A549 (cell line): ENCODE measurements around the gene WDCP. TPM values are rescaled to one million over a fixed set of nuclear protein-coding genes. Genes with fewer than 3 reads are reported as not detected.

ENCODE experiments used
- ATAC-seq, 2 experiments: fragments of 200-7000 bp in 1 of 2; fragments of >200 bp in 1 of 2; cut with Nextera tagmentation in 1 of 2; cut with Tn5 transposase in 1 of 2; 3 replicates each; pipeline versions ENCODE4 v1.8.0 to v1.9.1; 2018 to 2020; ENCODE audit warnings: mild to moderate bottlenecking in 1 of 2, moderate library complexity in 1 of 2
- CTCF ChIA-PET: fragments of 300-600 bp; sonication (Branson Sonifier 250); formaldehyde crosslinking; extraction: SDS; loops from one replicate; lab custom pipeline; 2021; ENCODE audit warnings: antibody characterized with exemption, inconsistent platforms; lab: Yijun Ruan, JAX
- POLR2A ChIA-PET: fragments of 350-600 bp; formaldehyde crosslinking; extraction: SDS; loops from one replicate; lab custom pipeline; 2021; ENCODE audit warnings: antibody characterized with exemption, inconsistent platforms; lab: Yijun Ruan, JAX
- DNase-seq, 2 experiments: peaks; one replicate each; pipeline versions ENCODE4 v3.0.0 to v3.0.0-alpha.2; 2011 to 2016; ENCODE audit warnings: low read depth in 1 of 2, low spot score in 1 of 2
- FAIRE-seq: peaks from 2 replicates; lab custom pipeline; 2011; peaks lifted over from hg19 to GRCh38; lab: Jason Lieb, UNC
- H3K27ac ChIP-seq, 2 experiments: fragments of >200 bp; sonication (Bioruptor Twin); formaldehyde crosslinking; 3 replicates each; pipeline ENCODE4 v1.5.1; 2016 to 2017
- H3K4me1 ChIP-seq: fragments of >200 bp; sonication (Bioruptor Twin); formaldehyde crosslinking; 3 replicates; pipeline ENCODE4 v1.6.1; 2016
- H3K4me2 ChIP-seq: fragments of >200 bp; sonication (Bioruptor Twin); formaldehyde crosslinking; 3 replicates; pipeline ENCODE4 v1.6.1; 2016
- H3K4me3 ChIP-seq: fragments of >200 bp; sonication (Bioruptor Twin); formaldehyde crosslinking; 3 replicates; pipeline ENCODE4 v1.5.1; 2016
- H3K9me3 ChIP-seq: fragments of >200 bp; sonication (Bioruptor Twin); formaldehyde crosslinking; 3 replicates; pipeline ENCODE4 v1.6.1; 2016
- BHLHE40 ChIP-seq: IDR thresholded peaks from 2 replicates; pipeline ENCODE4 v1.6.1; 2012; ENCODE audit warnings: low read depth, low read length, inconsistent platforms
- CHD2 ChIP-seq: fragments of 150-350 bp; IDR thresholded peaks from 2 replicates; pipeline ENCODE4 v1.6.1; 2014; ENCODE audit warnings: low read length; ENCODE audit not compliant: partially characterized antibody
- EHMT2 ChIP-seq: fragments of 200-600 bp; sonication (generic); IDR thresholded peaks from 2 replicates; pipeline ENCODE4 v1.6.1; 2016; ENCODE audit warnings: antibody characterized with exemption, low read depth, mild to moderate bottlenecking, moderate library complexity
- EP300 ChIP-seq, 2 experiments: fragments of >200 bp; sonication (Bioruptor Twin); formaldehyde crosslinking; IDR thresholded peaks; 2 replicates in 1 of 2; 3 replicates in 1 of 2; pipeline ENCODE4 v1.6.1; 2016 to 2017
- FOSB ChIP-seq: fragments of 250-450 bp; sonication (Bioruptor Pico); IDR thresholded peaks from 2 replicates; pipeline ENCODE4 v1.5.0; 2020; ENCODE audit warnings: mild to moderate bottlenecking, moderate library complexity
- HOXA7 ChIP-seq: fragments of 250-450 bp; sonication (Bioruptor Pico); IDR thresholded peaks from 2 replicates; pipeline ENCODE4 v1.5.0; 2020; ENCODE audit warnings: mild to moderate bottlenecking, moderate library complexity
- JUNB ChIP-seq: fragments of >200 bp; sonication (Bioruptor Twin); formaldehyde crosslinking; IDR thresholded peaks from 2 replicates; pipeline ENCODE4 v1.6.1; 2016
- MAFK ChIP-seq: fragments of 450-650 bp; IDR thresholded peaks from 2 replicates; pipeline ENCODE4 v1.6.1; 2014; ENCODE audit not compliant: partially characterized antibody
- MAZ ChIP-seq: fragments of 150-350 bp; IDR thresholded peaks from 2 replicates; pipeline ENCODE4 v1.6.1; 2014; ENCODE audit warnings: antibody characterized with exemption, low read depth, low read length, borderline replicate concordance
- PHF8 ChIP-seq: fragments of 200-600 bp; sonication (generic); IDR thresholded peaks from 2 replicates; pipeline ENCODE4 v1.6.1; 2016; ENCODE audit warnings: low read depth, mild to moderate bottlenecking, antibody characterized with exemption, moderate library complexity, borderline replicate concordance
- RCOR1 ChIP-seq: fragments of 150-350 bp; IDR thresholded peaks from 2 replicates; pipeline ENCODE4 v1.6.1; 2014; ENCODE audit warnings: antibody characterized with exemption, low read length, low read depth
- SMC3 ChIP-seq: fragments of >200 bp; sonication (Bioruptor Twin); formaldehyde crosslinking; IDR thresholded peaks from 3 replicates; pipeline ENCODE4 v1.6.1; 2018; ENCODE audit warnings: inconsistent platforms
- ZFP36 ChIP-seq: fragments of 450-650 bp; IDR thresholded peaks from 2 replicates; pipeline ENCODE4 v1.6.1; 2014; ENCODE audit warnings: borderline replicate concordance; ENCODE audit not compliant: partially characterized antibody
- ZSCAN20 ChIP-seq: fragments of 250-450 bp; sonication (Bioruptor Pico); IDR thresholded peaks from 2 replicates; pipeline ENCODE4 v1.8.0; 2022; ENCODE audit warnings: mild to moderate bottlenecking, moderate library complexity
- WGBS: methylation state at CpG from one replicate; pipeline ENCODE4 v1.1.6; 2017; ENCODE audit errors: missing lambda C conversion rate; 5-methylcytosine and 5-hydroxymethylcytosine counted together
- polyA plus RNA-seq, 4 experiments: library from polyadenylated mRNA; depleted of rRNA in 3 of 4; stranded (reverse); fragments of >200 nt; fragmentation: RNase III in 1 of 4; extraction: RNeasy Plus Mini Kit Qiagen cat#74134 plus additional on column Dnase treatment in 1 of 4; gene quantifications; 2 replicates in 3 of 4; 3 replicates in 1 of 4; pipeline ENCODE4 v1.2.3, GENCODE V29; 2011 to 2017
- TF ChIP-seq, protein P1 (sequence below): fragments of 250-450 bp; sonication (Bioruptor Pico); IDR thresholded peaks from 2 replicates; pipeline ENCODE4 v1.5.0; 2021; ENCODE audit warnings: mild to moderate bottlenecking, moderate library complexity, borderline replicate concordance
- TF ChIP-seq, protein P2 (sequence below): fragments of 450-650 bp; IDR thresholded peaks from 2 replicates; pipeline ENCODE4 v1.6.1; 2014; ENCODE audit warnings: antibody characterized with exemption
- TF ChIP-seq, protein P3 (sequence below): IDR thresholded peaks from 2 replicates; pipeline ENCODE4 v1.6.1; 2012
- TF ChIP-seq, protein P4 (sequence below): fragments of 200-600 bp; sonication (generic); IDR thresholded peaks from 2 replicates; pipeline ENCODE4 v1.6.1; 2016; ENCODE audit warnings: antibody characterized with exemption, mild to moderate bottlenecking, moderate library complexity
- TF ChIP-seq, protein P5 (sequence below): fragments of >200 bp; sonication (Bioruptor Twin); formaldehyde crosslinking; IDR thresholded peaks from 3 replicates; pipeline ENCODE4 v1.6.1; 2016
- TF ChIP-seq, protein P6 (sequence below): fragments of 250-450 bp; sonication (Bioruptor Pico); IDR thresholded peaks from 2 replicates; pipeline ENCODE4 v1.5.0; 2020; ENCODE audit warnings: low read depth, mild to moderate bottlenecking, moderate library complexity

WDCP gene
- polyA plus RNA-seq, 2 of the 4 experiments (the other 2 are of a cell fraction), result 12.7 to 20.8 TPM

DNA sequence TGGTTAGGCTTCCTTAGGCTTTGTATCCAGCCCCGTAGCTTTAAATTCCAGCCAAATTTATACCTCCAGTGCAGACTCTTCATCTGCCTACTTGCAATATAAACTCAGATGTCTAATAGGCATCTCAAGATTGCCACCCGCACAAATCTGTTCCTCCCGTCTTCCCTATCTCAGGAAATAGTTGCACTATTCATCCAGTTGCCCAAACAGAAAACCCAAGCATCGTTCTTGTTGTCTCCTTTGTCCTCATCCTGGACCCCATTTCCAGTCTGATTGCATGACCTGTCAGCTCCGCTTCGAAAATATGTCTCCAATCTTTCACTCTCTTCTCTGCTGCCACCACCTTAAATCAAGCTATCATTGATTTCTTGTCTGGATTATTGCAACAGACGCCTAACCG is 4.6 kb upstream of the WDCP start:
- FAIRE-seq (no peak), ATAC-seq (no peak), DNase-seq (no peak)
- Histone ChIP-seq H3K4me2 (no peak overlapping the region), H3K4me3 (no peak overlapping the region), H3K9me3 (no peaks in the 10 kb centered on the region), H3K4me1 (peaks cover 14% of the 10 kb centered on the region), H3K27ac (no peak overlapping the region)
- CTCF ChIA-PET, result interaction anchor here (1.9 to 5.2 kb wide), 5 partner anchors 8 to 125 kb away, joined by 5 to 30 read pairs (median 16); partner anchors contain the start of genes ATAD2B and TP53I3
- WGBS, result 82% methylated on average over 8 of the region's 8 CpGs
- TF ChIP-seq FOSB, result no peak
- TF ChIP-seq, protein P1, sequence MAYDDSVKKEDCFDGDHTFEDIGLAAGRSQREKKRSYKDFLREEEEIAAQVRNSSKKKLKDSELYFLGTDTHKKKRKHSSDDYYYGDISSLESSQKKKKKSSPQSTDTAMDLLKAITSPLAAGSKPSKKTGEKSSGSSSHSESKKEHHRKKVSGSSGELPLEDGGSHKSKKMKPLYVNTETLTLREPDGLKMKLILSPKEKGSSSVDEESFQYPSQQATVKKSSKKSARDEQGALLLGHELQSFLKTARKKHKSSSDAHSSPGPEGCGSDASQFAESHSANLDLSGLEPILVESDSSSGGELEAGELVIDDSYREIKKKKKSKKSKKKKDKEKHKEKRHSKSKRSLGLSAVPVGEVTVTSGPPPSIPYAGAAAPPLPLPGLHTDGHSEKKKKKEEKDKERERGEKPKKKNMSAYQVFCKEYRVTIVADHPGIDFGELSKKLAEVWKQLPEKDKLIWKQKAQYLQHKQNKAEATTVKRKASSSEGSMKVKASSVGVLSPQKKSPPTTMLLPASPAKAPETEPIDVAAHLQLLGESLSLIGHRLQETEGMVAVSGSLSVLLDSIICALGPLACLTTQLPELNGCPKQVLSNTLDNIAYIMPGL (CRISPR knock-in tag), result no peak
- TF ChIP-seq EP300 (IDR thresholded peaks at IDR 0.05), result no peak
- no peak for TF ChIP-seq CHD2
- TF ChIP-seq, protein P2, sequence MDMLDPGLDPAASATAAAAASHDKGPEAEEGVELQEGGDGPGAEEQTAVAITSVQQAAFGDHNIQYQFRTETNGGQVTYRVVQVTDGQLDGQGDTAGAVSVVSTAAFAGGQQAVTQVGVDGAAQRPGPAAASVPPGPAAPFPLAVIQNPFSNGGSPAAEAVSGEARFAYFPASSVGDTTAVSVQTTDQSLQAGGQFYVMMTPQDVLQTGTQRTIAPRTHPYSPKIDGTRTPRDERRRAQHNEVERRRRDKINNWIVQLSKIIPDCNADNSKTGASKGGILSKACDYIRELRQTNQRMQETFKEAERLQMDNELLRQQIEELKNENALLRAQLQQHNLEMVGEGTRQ, result no peak
- TF ChIP-seq PHF8, result no peak
- TF ChIP-seq, protein P3, sequence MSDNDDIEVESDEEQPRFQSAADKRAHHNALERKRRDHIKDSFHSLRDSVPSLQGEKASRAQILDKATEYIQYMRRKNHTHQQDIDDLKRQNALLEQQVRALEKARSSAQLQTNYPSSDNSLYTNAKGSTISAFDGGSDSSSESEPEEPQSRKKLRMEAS, result no peak
- TF ChIP-seq SMC3, result no peak
- no peak for TF ChIP-seq EHMT2
- TF ChIP-seq HOXA7 (CRISPR knock-in tag), result no peak
- TF ChIP-seq JUNB, result no peak
- no peak for TF ChIP-seq ZSCAN20 (CRISPR knock-in tag)
- TF ChIP-seq, protein P4, sequence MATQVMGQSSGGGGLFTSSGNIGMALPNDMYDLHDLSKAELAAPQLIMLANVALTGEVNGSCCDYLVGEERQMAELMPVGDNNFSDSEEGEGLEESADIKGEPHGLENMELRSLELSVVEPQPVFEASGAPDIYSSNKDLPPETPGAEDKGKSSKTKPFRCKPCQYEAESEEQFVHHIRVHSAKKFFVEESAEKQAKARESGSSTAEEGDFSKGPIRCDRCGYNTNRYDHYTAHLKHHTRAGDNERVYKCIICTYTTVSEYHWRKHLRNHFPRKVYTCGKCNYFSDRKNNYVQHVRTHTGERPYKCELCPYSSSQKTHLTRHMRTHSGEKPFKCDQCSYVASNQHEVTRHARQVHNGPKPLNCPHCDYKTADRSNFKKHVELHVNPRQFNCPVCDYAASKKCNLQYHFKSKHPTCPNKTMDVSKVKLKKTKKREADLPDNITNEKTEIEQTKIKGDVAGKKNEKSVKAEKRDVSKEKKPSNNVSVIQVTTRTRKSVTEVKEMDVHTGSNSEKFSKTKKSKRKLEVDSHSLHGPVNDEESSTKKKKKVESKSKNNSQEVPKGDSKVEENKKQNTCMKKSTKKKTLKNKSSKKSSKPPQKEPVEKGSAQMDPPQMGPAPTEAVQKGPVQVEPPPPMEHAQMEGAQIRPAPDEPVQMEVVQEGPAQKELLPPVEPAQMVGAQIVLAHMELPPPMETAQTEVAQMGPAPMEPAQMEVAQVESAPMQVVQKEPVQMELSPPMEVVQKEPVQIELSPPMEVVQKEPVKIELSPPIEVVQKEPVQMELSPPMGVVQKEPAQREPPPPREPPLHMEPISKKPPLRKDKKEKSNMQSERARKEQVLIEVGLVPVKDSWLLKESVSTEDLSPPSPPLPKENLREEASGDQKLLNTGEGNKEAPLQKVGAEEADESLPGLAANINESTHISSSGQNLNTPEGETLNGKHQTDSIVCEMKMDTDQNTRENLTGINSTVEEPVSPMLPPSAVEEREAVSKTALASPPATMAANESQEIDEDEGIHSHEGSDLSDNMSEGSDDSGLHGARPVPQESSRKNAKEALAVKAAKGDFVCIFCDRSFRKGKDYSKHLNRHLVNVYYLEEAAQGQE, result no peak
- no peak for TF ChIP-seq BHLHE40
- TF ChIP-seq, protein P5, sequence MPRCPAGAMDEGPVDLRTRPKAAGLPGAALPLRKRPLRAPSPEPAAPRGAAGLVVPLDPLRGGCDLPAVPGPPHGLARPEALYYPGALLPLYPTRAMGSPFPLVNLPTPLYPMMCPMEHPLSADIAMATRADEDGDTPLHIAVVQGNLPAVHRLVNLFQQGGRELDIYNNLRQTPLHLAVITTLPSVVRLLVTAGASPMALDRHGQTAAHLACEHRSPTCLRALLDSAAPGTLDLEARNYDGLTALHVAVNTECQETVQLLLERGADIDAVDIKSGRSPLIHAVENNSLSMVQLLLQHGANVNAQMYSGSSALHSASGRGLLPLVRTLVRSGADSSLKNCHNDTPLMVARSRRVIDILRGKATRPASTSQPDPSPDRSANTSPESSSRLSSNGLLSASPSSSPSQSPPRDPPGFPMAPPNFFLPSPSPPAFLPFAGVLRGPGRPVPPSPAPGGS, result no peak
- no peak for TF ChIP-seq MAZ
- TF ChIP-seq MAFK, result no peak
- TF ChIP-seq RCOR1, result no peak
- TF ChIP-seq, protein P6, sequence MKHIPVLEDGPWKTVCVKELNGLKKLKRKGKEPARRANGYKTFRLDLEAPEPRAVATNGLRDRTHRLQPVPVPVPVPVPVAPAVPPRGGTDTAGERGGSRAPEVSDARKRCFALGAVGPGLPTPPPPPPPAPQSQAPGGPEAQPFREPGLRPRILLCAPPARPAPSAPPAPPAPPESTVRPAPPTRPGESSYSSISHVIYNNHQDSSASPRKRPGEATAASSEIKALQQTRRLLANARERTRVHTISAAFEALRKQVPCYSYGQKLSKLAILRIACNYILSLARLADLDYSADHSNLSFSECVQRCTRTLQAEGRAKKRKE (CRISPR knock-in tag), result no peak
- no peak for TF ChIP-seq ZFP36
- POLR2A ChIA-PET, result no interaction called here
